H1 (cell line): ENCODE measurements around the gene IRF7.

Experiments used
- ATF2 ChIP-seq: IDR thresholded peaks from 2 replicates; pipeline ENCODE4 v1.6.1; 2012; ENCODE audit warnings: low read length, inconsistent platforms
- CEBPB ChIP-seq: IDR thresholded peaks from 2 replicates; pipeline ENCODE4 v1.6.1; 2012; ENCODE audit warnings: low read depth, low read length
- CREB1 ChIP-seq: IDR thresholded peaks from 2 replicates; pipeline ENCODE4 v1.6.1; 2012; ENCODE audit warnings: inconsistent platforms
- CTCF ChIP-seq, 3 experiments: IDR thresholded peaks; 1 replicate in 2 of 3; 2 replicates in 1 of 3; pipeline versions ENCODE4 v1.5.1 to v1.6.1; 2011; ENCODE audit warnings: low read length in 3 of 3, mild to moderate bottlenecking in 3 of 3, inconsistent platforms in 2 of 3, low read depth in 1 of 3, moderate library complexity in 1 of 3; ENCODE audit not compliant: insufficient read depth in 1 of 3; ENCODE audit errors: control extremely low read depth in 1 of 3
- EZH2 ChIP-seq: fragments of 200-600 bp; sonication (generic); IDR thresholded peaks from 2 replicates; pipeline ENCODE4 v1.7.1; 2012; ENCODE audit warnings: low read depth, mild to moderate bottlenecking, moderate library complexity, low read length, inconsistent platforms; ENCODE audit not compliant: severe bottlenecking
- JUND ChIP-seq: IDR thresholded peaks from 2 replicates; pipeline ENCODE4 v1.6.1; 2011; ENCODE audit warnings: mild to moderate bottlenecking, improper control_type of control experiment, low read length
- MAX ChIP-seq: IDR thresholded peaks from 2 replicates; pipeline ENCODE4 v1.6.1; 2012; ENCODE audit warnings: inconsistent platforms
- PHF8 ChIP-seq: fragments of 200-600 bp; sonication (generic); conservative IDR thresholded peaks from 2 replicates; pipeline ENCODE4 v1.7.1; 2012; ENCODE audit warnings: low read depth, mild to moderate bottlenecking, inconsistent platforms, low read length, moderate library complexity
- POLR2AphosphoS5 ChIP-seq: IDR thresholded peaks from 2 replicates; pipeline ENCODE4 v1.6.1; 2011; ENCODE audit warnings: low read depth, low read length
- RFX5 ChIP-seq: IDR thresholded peaks from 2 replicates; pipeline ENCODE4 v1.6.1; 2011; ENCODE audit warnings: low read depth, low read length, improper control_type of control experiment, borderline replicate concordance
- SIN3A ChIP-seq, 2 experiments: IDR thresholded peaks in 1 of 2; conservative IDR thresholded peaks in 1 of 2; 2 replicates each; pipeline ENCODE4 v1.6.1; 2011 to 2012; ENCODE audit warnings: low read length in 2 of 2, improper control_type of control experiment in 1 of 2, low read depth in 1 of 2, mild to moderate bottlenecking in 1 of 2
- TAF1 ChIP-seq: IDR thresholded peaks from 2 replicates; pipeline ENCODE4 v1.6.1; 2011; ENCODE audit warnings: mild to moderate bottlenecking, low read depth, low read length
- ZNF274 ChIP-seq: IDR thresholded peaks from 2 replicates; pipeline ENCODE4 v1.7.0; 2012; ENCODE audit warnings: low read length, borderline replicate concordance; ENCODE audit errors: extremely low read depth

GRCh38 chr11:568306-569157 lies 47.2 kb downstream of the IRF7 start:
- TF ChIP-seq POLR2AphosphoS5 (no peak), CTCF (IDR thresholded peaks at IDR 0.05; ENCODE audit: control extremely low read depth in 1 of 3, insufficient read depth in 1 of 3, low read depth in 1 of 3, low read length in 3 of 3) (no peak), PHF8 (peak; percentile 59), JUND (peak; percentile 66; the same call in 1 of the 2 replicates), ATF2 (no peak), CEBPB (no peak), CREB1 (peak; percentile 74; the same call in 1 of the 2 replicates), MAX (no peak), RFX5 (no peak), SIN3A (conservative IDR thresholded peaks at IDR 0.05 in 1 of 2, IDR thresholded peaks at IDR 0.05 in 1 of 2; ENCODE audit: low read depth in 1 of 2, low read length in 2 of 2) (no peak), EZH2 (no peak), TAF1 (no peak), ZNF274 (no peak)
